Right renal cortex interstitium (tissue), 3 donors: Measurements from ENCODE around the gene CRTC2. TPM values are rescaled to one million over a fixed set of nuclear protein-coding genes. Genes with fewer than 3 reads are reported as not detected.

Experiments
- DNase-seq, 3 donors: peaks; one replicate each; pipeline ENCODE4 v3.0.0-alpha.2; 2013; ENCODE audit warnings: low read depth in 3 of 3, low spot score in 2 of 3
- polyA plus RNA-seq, 3 donors: library from polyadenylated mRNA; unstranded; fragments of 120-200 nt; gene quantifications; one replicate each; pipeline ENCODE4 v1.2.1, GENCODE V29; 2013; ENCODE audit not compliant: insufficient read length in 3 of 3

CRTC2 gene
- polyA plus RNA-seq, 3 donors: 33.9 to 35.2 (median 34.1) TPM

DNA sequence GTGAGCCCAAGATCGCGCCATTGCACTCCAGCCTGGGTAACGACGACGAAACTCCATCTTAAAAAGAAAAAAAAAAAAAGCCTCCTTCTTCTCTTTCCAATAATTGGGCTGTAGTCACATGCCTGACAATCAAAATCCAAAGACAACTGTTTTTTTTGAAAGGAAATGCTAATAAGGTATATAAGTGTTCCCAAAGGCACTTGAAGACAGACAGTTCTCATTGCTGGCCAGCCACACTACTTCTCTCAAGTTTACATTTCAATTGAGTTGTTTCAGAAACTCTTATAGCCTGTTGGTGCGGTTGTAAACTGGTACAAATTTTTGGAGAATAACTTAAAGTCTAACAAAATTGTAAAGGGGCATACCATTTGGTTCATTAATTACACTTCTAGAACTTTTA lies 58.9 kb downstream of the CRTC2 start:
- no peak for DNase-seq

Other genes starting within 250 kb of the CRTC2 start
- 10 to 100 TPM; 84.0 to 91.5 (median 85.5) TPM for gene INTS3, start 230.6 kb downstream of the CRTC2 start, polyA plus RNA-seq
- gene SLC27A3, start 183.2 kb downstream of the CRTC2 start, polyA plus RNA-seq: 10 to 100 TPM; 31.5 to 33.3 (median 33.0) TPM
- gene GATAD2B, start 35.6 kb downstream of the CRTC2 start, polyA plus RNA-seq: 10 to 100 TPM; 25.0 to 26.5 (median 25.5) TPM
- 10 to 100 TPM; 24.5 to 27.2 (median 25.2) TPM for gene DENND4B, start 11.9 kb downstream of the CRTC2 start, polyA plus RNA-seq
- gene SLC39A1, start 4.9 kb upstream of the CRTC2 start, polyA plus RNA-seq: 10 to 100 TPM; 82.7 to 89.8 (median 89.2) TPM
- 10 to 100 TPM; 31.9 to 37.9 (median 32.3) TPM for gene CREB3L4, start 9.3 kb upstream of the CRTC2 start, polyA plus RNA-seq
- 100 to 1,000 TPM; 102 to 114 (median 114) TPM for gene JTB, start 19.1 kb upstream of the CRTC2 start, polyA plus RNA-seq
- gene RAB13, start 27.7 kb upstream of the CRTC2 start, polyA plus RNA-seq: 100 to 1,000 TPM; 178 to 193 (median 182) TPM
- 1,000 to 10,000 TPM; 3,554 to 3,620 (median 3,570) TPM for gene RPS27, start 32.1 kb upstream of the CRTC2 start, polyA plus RNA-seq
- under 1 TPM; 0.03 to 0.04 (median 0.04) TPM for gene NUP210L, start 196.5 kb upstream of the CRTC2 start, polyA plus RNA-seq
- gene TPM3, start 233.5 kb upstream of the CRTC2 start, polyA plus RNA-seq: 100 to 1,000 TPM; 270 to 291 (median 275) TPM
- not detected for gene CFAP141, start 247.7 kb upstream of the CRTC2 start, polyA plus RNA-seq